Measurements from ENCODE around the gene TBC1D1. TPM values are rescaled to one million over a fixed set of nuclear protein-coding genes. Genes with fewer than 3 reads are reported as not detected.

TBC1D1 gene
- total RNA-seq, 2 experiments from 2014 or later: 40.7 to 46.5 TPM

- peak; percentile 38 to 91 (median 52) for DNase-seq
- H3K36me3 ChIP-seq (ENCODE audit: insufficient read depth, low read length): peaks cover 27% of the 10 kb centered on the region
- peak overlapping the region; percentile 6 for H3K4me3 ChIP-seq (ENCODE audit: low read length)
- peaks cover 64% of the 10 kb centered on the region for H3K36me3 Mint-ChIP-seq (ENCODE audit: low read depth)
- TF ChIP-seq, protein P1, sequence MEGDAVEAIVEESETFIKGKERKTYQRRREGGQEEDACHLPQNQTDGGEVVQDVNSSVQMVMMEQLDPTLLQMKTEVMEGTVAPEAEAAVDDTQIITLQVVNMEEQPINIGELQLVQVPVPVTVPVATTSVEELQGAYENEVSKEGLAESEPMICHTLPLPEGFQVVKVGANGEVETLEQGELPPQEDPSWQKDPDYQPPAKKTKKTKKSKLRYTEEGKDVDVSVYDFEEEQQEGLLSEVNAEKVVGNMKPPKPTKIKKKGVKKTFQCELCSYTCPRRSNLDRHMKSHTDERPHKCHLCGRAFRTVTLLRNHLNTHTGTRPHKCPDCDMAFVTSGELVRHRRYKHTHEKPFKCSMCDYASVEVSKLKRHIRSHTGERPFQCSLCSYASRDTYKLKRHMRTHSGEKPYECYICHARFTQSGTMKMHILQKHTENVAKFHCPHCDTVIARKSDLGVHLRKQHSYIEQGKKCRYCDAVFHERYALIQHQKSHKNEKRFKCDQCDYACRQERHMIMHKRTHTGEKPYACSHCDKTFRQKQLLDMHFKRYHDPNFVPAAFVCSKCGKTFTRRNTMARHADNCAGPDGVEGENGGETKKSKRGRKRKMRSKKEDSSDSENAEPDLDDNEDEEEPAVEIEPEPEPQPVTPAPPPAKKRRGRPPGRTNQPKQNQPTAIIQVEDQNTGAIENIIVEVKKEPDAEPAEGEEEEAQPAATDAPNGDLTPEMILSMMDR (IDR thresholded peaks at IDR 0.05): no peak
- peaks cover 53% of the 10 kb centered on the region for H3K4me1 Mint-ChIP-seq (ENCODE audit: low read depth)
- peak overlapping the region; percentile 37 to 59 for H3K27ac ChIP-seq (ENCODE audit: low read depth in 1 of 2, low read length in 2 of 2)
- no peaks in the 10 kb centered on the region for H3K9me3 ChIP-seq (ENCODE audit: control insufficient read depth in 1 of 2, insufficient read depth in 1 of 2, low read length in 2 of 2)
- H3K4me1 ChIP-seq (ENCODE audit: insufficient read depth, low read length): peaks cover 51% of the 10 kb centered on the region
- POLR2A ChIA-PET: interaction anchor here (0.7 to 1.3 kb wide), 8 partner anchors 18 to 523 kb away, joined by 3 to 8 read pairs (median 3); no protein-coding TSS in a partner anchor
- peak overlapping the region; percentile 85 for H3K4me3 Mint-ChIP-seq
- no peaks in the 10 kb centered on the region for H3K9me3 Mint-ChIP-seq
- peak overlapping the region; percentile 91 for H3K27ac Mint-ChIP-seq
- intact Hi-C loops (cut with DNase I, micrococcal nuclease): loop anchor here in 1 of 2 experiments (2.0 to 5.0 kb wide), 5 partner anchors 23 to 535 kb away; no protein-coding TSS in a partner anchor
- CTCF ChIA-PET: interaction anchor here (1.5 to 1.9 kb wide), 4 partner anchors 46 to 188 kb away, joined by 5 to 12 read pairs (median 8); no protein-coding TSS in a partner anchor
- peak; percentile 48 for ATAC-seq (ENCODE audit: poor library complexity)
- no peaks in the 10 kb centered on the region for H3K27me3 Mint-ChIP-seq
- H3K27me3 ChIP-seq (ENCODE audit: control insufficient read depth in 1 of 2, insufficient read depth in 2 of 2, low read length in 2 of 2): no peaks in the 10 kb centered on the region
Observed at GRCh38 chr4:38131371-38132091, 240.6 kb downstream of the TBC1D1 start.

DNA sequence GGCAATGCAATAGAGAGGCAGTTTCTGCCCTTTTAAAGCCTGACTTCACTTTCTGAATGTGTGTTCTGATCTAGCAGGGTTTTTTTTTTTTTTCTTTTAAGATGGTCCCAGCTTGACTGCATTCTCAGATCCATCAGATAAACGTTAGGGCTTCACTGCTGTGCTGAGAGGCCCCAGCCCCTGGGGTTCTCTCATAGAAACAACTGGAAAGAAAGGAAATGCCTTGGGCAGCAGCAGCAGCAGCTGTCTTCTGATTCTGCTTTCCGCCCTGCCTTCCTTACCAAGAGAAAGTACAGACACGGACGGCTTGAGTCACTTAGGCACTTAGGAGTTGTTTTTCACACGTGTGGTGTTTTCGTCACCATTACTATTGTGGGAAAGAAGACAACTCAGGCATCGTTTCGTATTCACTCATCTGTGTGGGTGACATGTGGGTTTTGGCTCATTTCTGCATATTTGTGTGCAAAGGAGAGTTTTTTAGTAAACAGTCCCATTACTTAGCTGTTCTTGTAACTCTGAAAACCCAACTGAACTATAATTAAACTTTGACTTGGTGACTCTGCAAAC lies 241.3 kb downstream of the TBC1D1 start:
- Mint-ChIP-seq H3K27ac (peak overlapping the region; percentile 91), H3K4me1 (ENCODE audit: low read depth) (peaks cover 53% of the 10 kb centered on the region), H3K9me3 (no peaks in the 10 kb centered on the region), H3K4me3 (peak overlapping the region; percentile 85), H3K36me3 (ENCODE audit: low read depth) (peaks cover 65% of the 10 kb centered on the region), H3K27me3 (no peaks in the 10 kb centered on the region)
- CTCF ChIA-PET: interaction anchor here (1.0 to 1.9 kb wide), 5 partner anchors 45 to 599 kb away, joined by 4 to 12 read pairs (median 6); no protein-coding TSS in a partner anchor
- intact Hi-C loops (cut with DNase I, micrococcal nuclease): loop anchor here in 1 of 2 experiments (2.0 to 5.0 kb wide), 4 partner anchors 29 to 535 kb away; no protein-coding TSS in a partner anchor
- POLR2A ChIA-PET: interaction anchor here (0.6 to 1.8 kb wide), 11 partner anchors 19 to 522 kb away, joined by 3 to 8 read pairs (median 4); no protein-coding TSS in a partner anchor
- Histone ChIP-seq H3K36me3 (ENCODE audit: insufficient read depth, low read length) (peaks cover 33% of the 10 kb centered on the region), H3K4me1 (ENCODE audit: insufficient read depth, low read length) (peaks cover 54% of the 10 kb centered on the region), H3K4me3 (ENCODE audit: low read length) (peak overlapping the region; percentile 6), H3K27ac (ENCODE audit: low read depth in 1 of 2, low read length in 2 of 2) (peak overlapping the region; percentile 37 to 59), H3K27me3 (ENCODE audit: control insufficient read depth in 1 of 2, insufficient read depth in 2 of 2, low read length in 2 of 2) (no peaks in the 10 kb centered on the region), H3K9me3 (ENCODE audit: control insufficient read depth in 1 of 2, insufficient read depth in 1 of 2, low read length in 2 of 2) (no peaks in the 10 kb centered on the region)
- ATAC-seq (ENCODE audit: poor library complexity) (peak; percentile 75), DNase-seq (peak; percentile 35 to 90 (median 54))
- TF ChIP-seq, protein P1 (IDR thresholded peaks at IDR 0.05): no peak

- POLR2A ChIA-PET: interaction anchor here (0.6 to 1.8 kb wide), 7 partner anchors 18 to 187 kb away, joined by 3 to 5 read pairs (median 3); no protein-coding TSS in a partner anchor
- no peaks in the 10 kb centered on the region for H3K27me3 Mint-ChIP-seq
- no peak overlapping the region for H3K4me3 Mint-ChIP-seq
- H3K4me1 Mint-ChIP-seq (ENCODE audit: low read depth): peaks cover 53% of the 10 kb centered on the region
- intact Hi-C loops (cut with DNase I, micrococcal nuclease): loop anchor here in 1 of 2 experiments (2.0 to 5.0 kb wide), 4 partner anchors 28 to 534 kb away; no protein-coding TSS in a partner anchor
- H3K36me3 ChIP-seq (ENCODE audit: insufficient read depth, low read length): peaks cover 41% of the 10 kb centered on the region
- no peak overlapping the region for H3K27ac ChIP-seq (ENCODE audit: low read depth in 1 of 2, low read length in 2 of 2)
- H3K4me1 ChIP-seq (ENCODE audit: insufficient read depth, low read length): peaks cover 49% of the 10 kb centered on the region
- no peaks in the 10 kb centered on the region for H3K27me3 ChIP-seq (ENCODE audit: control insufficient read depth in 1 of 2, insufficient read depth in 2 of 2, low read length in 2 of 2)
- peak overlapping the region; percentile 91 for H3K27ac Mint-ChIP-seq
- no peaks in the 10 kb centered on the region for H3K9me3 Mint-ChIP-seq
- CTCF ChIA-PET: interaction anchor here (1.0 to 1.9 kb wide), 6 partner anchors 28 to 598 kb away, joined by 3 to 12 read pairs (median 4); no protein-coding TSS in a partner anchor
- TF ChIP-seq, protein P1 (IDR thresholded peaks at IDR 0.05): no peak
- no peak for DNase-seq
- ATAC-seq (ENCODE audit: poor library complexity): no peak
- H3K9me3 ChIP-seq (ENCODE audit: control insufficient read depth in 1 of 2, insufficient read depth in 1 of 2, low read length in 2 of 2): no peaks in the 10 kb centered on the region
- H3K36me3 Mint-ChIP-seq (ENCODE audit: low read depth): peaks cover 66% of the 10 kb centered on the region
- no peak overlapping the region for H3K4me3 ChIP-seq (ENCODE audit: low read length)
Observed at GRCh38 chr4:38132843-38133662, 242.2 kb downstream of the TBC1D1 start.

Data from CD4-positive, alpha-beta T cell (primary cell).